ENCODE data around the gene KCNIP1. TPM values are rescaled to one million over a fixed set of nuclear protein-coding genes. Genes with fewer than 3 reads are reported as not detected.

KCNIP1 gene
- total and polyA plus RNA-seq, 2 of the 8 experiments (the other 6 are each of a cell fraction or from before 2014, with no cell fraction given) = 0.52 to 0.83 TPM

- H4K8ac ChIP-seq (ENCODE audit: extremely low read depth, insufficient read depth, low read length) = no peak overlapping the region
- no peak overlapping the region for H2AK5ac ChIP-seq (ENCODE audit: low read depth, low read length)
- H4K20me1 ChIP-seq (replicated peaks in 1 of 2; ENCODE audit: control insufficient read depth in 1 of 2, insufficient read depth in 2 of 2, low read length in 2 of 2) = no peaks in the 10 kb centered on the region
- no peak overlapping the region for H4K91ac ChIP-seq (replicated peaks; ENCODE audit: insufficient read length, low read length)
- no peak overlapping the region for H3K18ac ChIP-seq (ENCODE audit: extremely low read depth, low read length)
- H3K4me1 ChIP-seq (replicated peaks in 1 of 4; ENCODE audit: control insufficient read depth in 3 of 4, insufficient read depth in 4 of 4, low read length in 3 of 4) = peaks cover 2 to 5% (median 3%) of the 10 kb centered on the region in 4 experiments; a peak in 5 of 7 replicates
- H4K5ac ChIP-seq (ENCODE audit: insufficient read length, low read depth, low read length) = no peak overlapping the region
- H3K23me2 ChIP-seq (ENCODE audit: low read depth, low read length) = no peaks in the 10 kb centered on the region
- H3K23ac ChIP-seq (ENCODE audit: insufficient read length) = no peak overlapping the region
- H3K27ac ChIP-seq (ENCODE audit: low read depth, low read length) = no peak overlapping the region
- ChIA-PET CTCF (ENCODE audit: partially characterized antibody) (interaction anchor here (0.6 to 7.6 kb wide), 11 partner anchors 16 to 295 kb away, joined by 3 to 42 read pairs (median 4); no protein-coding TSS in a partner anchor), POLR2A (ENCODE audit: partially characterized antibody) (no interaction called here)
- H3K79me2 ChIP-seq (ENCODE audit: control insufficient read depth in 1 of 2, insufficient read depth in 2 of 2, low read length in 2 of 2) = no peaks in the 10 kb centered on the region
- no peak overlapping the region for H3K4me3 ChIP-seq (ENCODE audit: extremely low read depth in 1 of 4, insufficient read depth in 2 of 4, low read depth in 3 of 4, low read length in 4 of 4)
- H3K9me3 ChIP-seq (ENCODE audit: insufficient read depth in 2 of 2, low read depth in 1 of 2, low read length in 1 of 2) = no peaks in the 10 kb centered on the region
- H3K36me3 ChIP-seq (ENCODE audit: control insufficient read depth in 2 of 4, insufficient read depth in 4 of 4, low read length in 3 of 4) = no peaks in the 10 kb centered on the region
- no peaks in the 10 kb centered on the region for H3K79me1 ChIP-seq (ENCODE audit: low read depth, low read length)
- H2AFZ ChIP-seq (ENCODE audit: low read length) = no peak overlapping the region
- peak overlapping the region; percentile 52; the same call in 1 of the 2 replicates for H2BK12ac ChIP-seq (ENCODE audit: low read depth, low read length)
- DNase-seq (ENCODE audit: low read depth in 1 of 2, low spot score in 2 of 2) = no peak
- no peak overlapping the region for H2BK15ac ChIP-seq (ENCODE audit: low read length)
- no peak overlapping the region for H3K4me2 ChIP-seq (ENCODE audit: insufficient read depth in 1 of 2, low read depth in 2 of 2, low read length in 2 of 2)
- no peak overlapping the region for H3K56ac ChIP-seq (replicated peaks; ENCODE audit: insufficient read length, low read depth, low read length)
- H3K27me3 ChIP-seq (replicated peaks in 1 of 4; ENCODE audit: control insufficient read depth in 3 of 4, extremely low read depth in 1 of 4, insufficient read depth in 3 of 4, low read length in 3 of 4) = no peaks in the 10 kb centered on the region; a peak in 1 of 7 replicates
- no peak overlapping the region for H2BK5ac ChIP-seq (ENCODE audit: low read depth, low read length)
- H3K9ac ChIP-seq (replicated peaks in 1 of 4; ENCODE audit: extremely low read depth in 1 of 4, low read depth in 3 of 4, low read length in 3 of 4) = no peak overlapping the region
- 91% methylated on average over 6 of the region's 6 CpGs; no CpG with 5 or more reads in 1 of the 2 experiments for WGBS, 2 experiments (ENCODE audit: extremely low coverage in 1 of 2, insufficient coverage in 1 of 2, insufficient read length in 1 of 2, insufficient replicate concordance in 2 of 2, low coverage in 1 of 2, low lambda C conversion rate in 2 of 2, missing lambda C conversion rate in 1 of 2)
- no peak overlapping the region for H3K4ac ChIP-seq (replicated peaks; ENCODE audit: insufficient read length, low read depth, low read length)
- no peak overlapping the region for H2BK20ac ChIP-seq (ENCODE audit: low read length)
- FAIRE-seq = no peak
- H3K14ac ChIP-seq (ENCODE audit: insufficient read length) = no peak overlapping the region
- H2BK120ac ChIP-seq (replicated peaks; ENCODE audit: low read depth, low read length) = no peak overlapping the region
- TF ChIP-seq RFX5 (IDR thresholded peaks at IDR 0.05; ENCODE audit: borderline replicate concordance, low read depth, low read length) (no peak), HDAC6 (IDR thresholded peaks at IDR 0.05; ENCODE audit: low read depth, low read length) (no peak), JUN (IDR thresholded peaks at IDR 0.05; ENCODE audit: low read depth, low read length) (no peak), SP2 (IDR thresholded peaks at IDR 0.05; ENCODE audit: low read length) (no peak), ATF3 (IDR thresholded peaks at IDR 0.05; ENCODE audit: insufficient read depth, low read depth, low read length) (no peak), CHD2 (IDR thresholded peaks at IDR 0.05; ENCODE audit: low read length) (no peak), USF2 (IDR thresholded peaks at IDR 0.05; ENCODE audit: low read length) (no peak), TBP (IDR thresholded peaks at IDR 0.05; ENCODE audit: low read depth, low read length) (no peak), YY1 (IDR thresholded peaks at IDR 0.05; ENCODE audit: low read depth, low read length) (no peak), POU5F1 (IDR thresholded peaks at IDR 0.05; ENCODE audit: low read depth, low read length) (no peak), GTF2F1 (IDR thresholded peaks at IDR 0.05; ENCODE audit: borderline replicate concordance, low read depth, low read length) (no peak), TCF12 (IDR thresholded peaks at IDR 0.05; ENCODE audit: low read depth, low read length) (no peak)
Measured at GRCh38 chr5:170475294-170476000, 28.4 kb upstream of the KCNIP1 start.

All from H1 (cell line).